B cell (primary cell): ENCODE data around the gene NTHL1. TPM values are rescaled to one million over a fixed set of nuclear protein-coding genes. Genes with fewer than 3 reads are reported as not detected.

Source experiments
- ATAC-seq: fragments of 200-7000 bp; cut with Tn5 transposase; one replicate; pipeline ENCODE4 v1.10.0; 2021; ENCODE audit warnings: low read depth, mild to moderate bottlenecking, moderate number of reproducible peaks, moderate library complexity
- CTCF ChIA-PET: fragments of 350-600 bp; sonication (Branson Sonifier 250); formaldehyde crosslinking; loops from one replicate; lab custom pipeline; 2021; ENCODE audit warnings: antibody characterized with exemption, inconsistent platforms; lab: Charles Lee
- POLR2A ChIA-PET: fragments of 350-600 bp; sonication (Branson Sonifier 250); formaldehyde crosslinking; loops from one replicate; lab custom pipeline; 2021; ENCODE audit warnings: antibody characterized with exemption; lab: Charles Lee
- DNase-seq: peaks from one replicate; pipeline ENCODE4 v3.0.0; 2013
- H2AFZ ChIP-seq: 2 replicates; pipeline ENCODE4 v1.6.1; 2012; ENCODE audit warnings: mild to moderate bottlenecking, low read depth, low read length; ENCODE audit not compliant: insufficient read depth, poor library complexity, severe bottlenecking
- H3K27ac ChIP-seq, 2 donors: 1 replicate in 1 of 2; 2 replicates in 1 of 2; pipeline ENCODE4 v1.5.1; 2012 to 2013; ENCODE audit warnings: low read length in 2 of 2, mild to moderate bottlenecking in 2 of 2, moderate library complexity in 1 of 2
- H3K27me3 ChIP-seq, 4 experiments: fragments of 200-600 bp in 1 of 4; sonication (generic) in 1 of 4; replicated peaks in 1 of 4; 1 replicate in 2 of 4; 2 replicates in 2 of 4; pipeline versions ENCODE4 v1.6.1 to v1.7.0; 2013 to 2016; ENCODE audit warnings: low read length in 3 of 4, mild to moderate bottlenecking in 2 of 4, mixed read lengths in 1 of 4, moderate library complexity in 1 of 4; ENCODE audit not compliant: insufficient read depth in 4 of 4, control insufficient read depth in 3 of 4; ENCODE audit errors: control extremely low read depth in 1 of 4
- H3K36me3 ChIP-seq, 2 experiments: replicated peaks in 1 of 2; 1 replicate in 1 of 2; 2 replicates in 1 of 2; pipeline versions ENCODE4 v1.6.1 to v1.7.1; 2013; ENCODE audit warnings: low read length in 1 of 2; ENCODE audit not compliant: insufficient read depth in 2 of 2, control insufficient read depth in 1 of 2; ENCODE audit errors: control extremely low read depth in 1 of 2, extremely low read depth in 1 of 2
- H3K4me1 ChIP-seq, 2 donors: fragments of 200-600 bp in 1 of 2; sonication (generic) in 1 of 2; 1 replicate in 1 of 2; 2 replicates in 1 of 2; pipeline versions ENCODE4 v1.5.1 to v1.6.1; 2013 to 2017; ENCODE audit warnings: low read length in 2 of 2; ENCODE audit not compliant: control insufficient read depth in 2 of 2, insufficient read depth in 2 of 2
- H3K4me2 ChIP-seq: replicated peaks from 2 replicates; pipeline ENCODE3; 2012; ENCODE audit warnings: mild to moderate bottlenecking, low read depth, low read length; ENCODE audit not compliant: poor library complexity, severe bottlenecking
- H3K4me3 ChIP-seq, 5 experiments: fragments of 200-600 bp in 1 of 5; sonication (generic) in 1 of 5; 1 replicate in 3 of 5; 2 replicates in 2 of 5; pipeline versions ENCODE4 v1.5.1 to v1.7.0; 2011 to 2016; ENCODE audit warnings: low read length in 4 of 5, mild to moderate bottlenecking in 4 of 5, low read depth in 2 of 5, control low read depth in 1 of 5, moderate library complexity in 1 of 5; ENCODE audit not compliant: insufficient read depth in 1 of 5; ENCODE audit errors: control extremely low read depth in 1 of 5, extremely low read depth in 1 of 5
- H3K79me2 ChIP-seq: fragments of 200-600 bp; sonication (generic); one replicate; pipeline ENCODE4 v1.6.0; 2016; ENCODE audit warnings: low read length; ENCODE audit not compliant: control insufficient read depth, insufficient read depth
- H3K9ac ChIP-seq: fragments of 200-600 bp; sonication (generic); 2 replicates; pipeline ENCODE4 v1.6.1; 2017; ENCODE audit warnings: mild to moderate bottlenecking, low read length, moderate library complexity
- H3K9me3 ChIP-seq, 3 donors: one replicate each; pipeline versions ENCODE4 v1.6.1 to v1.7.1; 2013; ENCODE audit warnings: low read length in 2 of 3; ENCODE audit not compliant: control insufficient read depth in 2 of 3, insufficient read depth in 1 of 3; ENCODE audit errors: control extremely low read depth in 1 of 3
- H4K20me1 ChIP-seq: 2 replicates; pipeline ENCODE4 v1.6.0; 2012; ENCODE audit warnings: mild to moderate bottlenecking, low read length; ENCODE audit not compliant: insufficient read depth, control insufficient read depth, poor library complexity, severe bottlenecking
- H3K27ac Mint-ChIP-seq: one replicate; pipeline ENCODE4 v1.8.0; 2021; ENCODE audit warnings: mixed read lengths
- H3K27me3 Mint-ChIP-seq: one replicate; pipeline ENCODE4 v1.8.0; 2021; ENCODE audit warnings: mixed read lengths
- H3K4me1 Mint-ChIP-seq: one replicate; pipeline ENCODE4 v1.8.0; 2021; ENCODE audit warnings: mixed read lengths
- H3K4me3 Mint-ChIP-seq: one replicate; pipeline ENCODE4 v1.8.0; 2021; ENCODE audit warnings: mixed read lengths
- H3K9me3 Mint-ChIP-seq: one replicate; pipeline ENCODE4 v1.8.0; 2022; ENCODE audit warnings: mixed read lengths; ENCODE audit not compliant: insufficient read depth
- CTCF ChIP-seq: fragments of 200-600 bp; IDR thresholded peaks from one replicate; pipeline ENCODE4 v1.8.0; 2022; ENCODE audit warnings: antibody characterized with exemption, mild to moderate bottlenecking
- EZH2 ChIP-seq: IDR thresholded peaks from 2 replicates; pipeline ENCODE4 v1.6.1; 2012; ENCODE audit warnings: borderline replicate concordance, low read depth, mild to moderate bottlenecking, moderate library complexity, low read length; ENCODE audit not compliant: insufficient read depth, poor library complexity, severe bottlenecking
- WGBS: methylation state at CpG from one replicate; pipeline ENCODE4 v1.1.5; 2013; ENCODE audit warnings: missing lambda C conversion rate; ENCODE audit not compliant: insufficient coverage; 5-methylcytosine and 5-hydroxymethylcytosine counted together
- intact Hi-C: fragments of 100-400 bp; cut with micrococcal nuclease; formaldehyde crosslinking; loops from one replicate; pipeline ENCODE4 v1.10.0; 2022
- polyA plus RNA-seq: library from polyadenylated mRNA; depleted of rRNA; stranded (reverse); fragments of >200 nt; gene quantifications from 2 replicates; pipeline ENCODE4 v1.2.3, GENCODE V29; 2012
- total RNA-seq, 2 donors: library from RNA; stranded (reverse); fragments of 120-200 nt in 1 of 2; gene quantifications; 1 replicate in 1 of 2; 2 replicates in 1 of 2; pipeline versions ENCODE4 v1.2.3 to v1.2.4, GENCODE V29; 2013 to 2022

The NTHL1 gene
- total and polyA plus RNA-seq, 2 donors (not counting 1 experiment from before 2014, with no cell fraction given), result 17.5 to 27.6 TPM

DNA sequence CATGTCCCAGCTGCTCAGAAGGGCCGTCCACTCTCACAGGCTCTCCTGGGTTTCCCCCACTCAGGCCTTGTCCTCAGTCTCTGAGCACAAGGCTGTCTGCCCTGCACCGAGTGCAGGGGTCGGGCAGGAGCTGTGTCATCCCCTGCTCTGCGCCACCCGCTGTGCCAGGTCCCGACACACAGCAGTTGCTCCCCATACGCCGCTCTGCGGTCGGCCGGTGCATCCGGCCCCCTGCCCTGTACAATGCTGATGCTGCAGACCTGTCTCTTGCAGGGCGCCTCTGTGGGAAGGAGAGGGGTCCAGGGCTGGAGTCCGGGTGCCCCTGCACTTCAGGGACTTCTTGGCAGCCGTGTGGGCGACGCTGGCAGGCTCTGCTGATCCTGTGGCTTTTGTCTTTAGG, 6.3 kb upstream of the NTHL1 start:
- CTCF ChIA-PET, result no interaction called here
- no peak overlapping the region for H3K4me3 ChIP-seq
- H2AFZ ChIP-seq, result no peak overlapping the region
- H3K27ac ChIP-seq, result no peak overlapping the region
- Mint-ChIP-seq H3K4me1 (no peaks in the 10 kb centered on the region), H3K27ac (no peak overlapping the region), H3K27me3 (no peaks in the 10 kb centered on the region), H3K9me3 (no peaks in the 10 kb centered on the region), H3K4me3 (no peak overlapping the region)
- POLR2A ChIA-PET, result no interaction called here
- H4K20me1 ChIP-seq, result no peaks in the 10 kb centered on the region
- peaks cover 0 to 1% of the 10 kb centered on the region in 2 donors for H3K4me1 ChIP-seq
- no peaks in the 10 kb centered on the region for H3K27me3 ChIP-seq
- no peak for DNase-seq
- H3K36me3 ChIP-seq, result peaks cover 0 to 54% of the 10 kb centered on the region in 2 experiments
- H3K4me2 ChIP-seq, result no peak overlapping the region
- peaks cover 30% of the 10 kb centered on the region for H3K79me2 ChIP-seq
- TF ChIP-seq EZH2 (no peak), CTCF (no peak)
- H3K9me3 ChIP-seq, result no peaks in the 10 kb centered on the region
- no peak for ATAC-seq
- 97% methylated on average over 17 of the region's 17 CpGs for WGBS
- no peak overlapping the region for H3K9ac ChIP-seq
- intact Hi-C loops, result no loop called here

DNA sequence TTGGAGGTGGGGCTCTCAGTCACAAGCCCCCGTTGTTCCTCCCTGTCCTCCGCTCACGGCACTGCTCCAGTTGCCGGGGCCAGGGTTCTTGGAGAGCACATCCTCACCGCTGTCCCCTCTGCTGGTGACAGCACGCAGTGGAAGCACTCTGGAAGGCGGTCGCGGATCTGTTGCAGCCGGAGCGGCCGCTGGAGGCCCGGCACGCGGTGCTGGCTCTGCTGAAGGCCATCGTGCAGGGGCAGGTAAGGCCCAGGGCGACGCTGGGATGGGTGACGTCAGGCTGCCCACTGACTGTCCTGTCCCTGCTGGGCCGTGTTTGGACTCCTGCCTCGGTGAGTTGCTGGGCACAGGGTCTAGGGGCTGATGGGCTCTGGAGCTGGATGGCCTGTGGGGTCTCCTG, 5.6 kb upstream of the NTHL1 start:
- ATAC-seq, result no peak
- H2AFZ ChIP-seq, result no peak overlapping the region
- CTCF ChIA-PET, result no interaction called here

More for the DNA sequence above, 5.6 kb upstream of the NTHL1 start:
- no peaks in the 10 kb centered on the region for H3K9me3 Mint-ChIP-seq
- H3K27ac Mint-ChIP-seq, result no peak overlapping the region
- WGBS, result 98% methylated on average over 20 of the region's 21 CpGs
- POLR2A ChIA-PET, result no interaction called here
- no peaks in the 10 kb centered on the region for H4K20me1 ChIP-seq
- H3K27ac ChIP-seq, result no peak overlapping the region
- H3K79me2 ChIP-seq, result peaks cover 37% of the 10 kb centered on the region
- peaks cover 7% of the 10 kb centered on the region in 2 donors for H3K4me1 ChIP-seq
- no peaks in the 10 kb centered on the region for H3K27me3 Mint-ChIP-seq
- H3K4me3 ChIP-seq, result no peak overlapping the region
- H3K4me1 Mint-ChIP-seq, result peaks cover 7% of the 10 kb centered on the region
- H3K9ac ChIP-seq, result no peak overlapping the region
- no peak for DNase-seq
- H3K4me3 Mint-ChIP-seq, result no peak overlapping the region
- H3K4me2 ChIP-seq, result no peak overlapping the region
- intact Hi-C loops, result no loop called here
- TF ChIP-seq EZH2 (no peak), CTCF (no peak)
- H3K27me3 ChIP-seq, result no peaks in the 10 kb centered on the region
- H3K36me3 ChIP-seq, result peaks cover 0 to 50% of the 10 kb centered on the region in 2 experiments
- H3K9me3 ChIP-seq, result no peaks in the 10 kb centered on the region
